Activated T-helper 17 cell treated with anti-CD3 and anti-CD28 coated beads, Interleukin-2, amount 50 U/mL, for 72 hours (primary cell): Measurements from ENCODE around the gene PMEL. TPM values are rescaled to one million over a fixed set of nuclear protein-coding genes. Genes with fewer than 3 reads are reported as not detected.
A peak's percentile ranks its signal among the peaks of the same experiment; 100 is the strongest.
"Not testable (repeated sequence)": the region's sequence is repeated elsewhere in the genome, so short reads cannot be mapped to it uniquely, and the experiment has no call there.

ENCODE experiments used
- ATAC-seq: fragments of 150-1000 bp; cut with Tn5 transposase; replicated peaks from 2 replicates; pipeline ENCODE4 v1.10.0; 2021; ENCODE audit warnings: mild to moderate bottlenecking, moderate library complexity
- H3K27ac Mint-ChIP-seq: one replicate; pipeline ENCODE4 v1.8.0; 2022; ENCODE audit warnings: mixed read lengths
- H3K27me3 Mint-ChIP-seq: one replicate; pipeline ENCODE4 v1.8.0; 2022; ENCODE audit warnings: mixed read lengths
- H3K36me3 Mint-ChIP-seq: one replicate; pipeline ENCODE4 v1.8.0; 2022; ENCODE audit warnings: low read depth, mild to moderate bottlenecking, mixed read lengths
- H3K4me1 Mint-ChIP-seq: one replicate; pipeline ENCODE4 v1.8.0; 2022; ENCODE audit warnings: mixed read lengths
- H3K4me3 Mint-ChIP-seq: one replicate; pipeline ENCODE4 v1.8.0; 2022; ENCODE audit warnings: mild to moderate bottlenecking, mixed read lengths
- H3K9me3 Mint-ChIP-seq: one replicate; pipeline ENCODE4 v1.8.0; 2022; ENCODE audit warnings: mixed read lengths
- total RNA-seq, 2 donors: library from RNA; stranded (reverse); gene quantifications; one replicate each; pipeline ENCODE4 v1.2.3, GENCODE V29; 2022

The PMEL gene
- total RNA-seq, 2 donors from 2014 or later: 0.30 to 2.5 TPM

DNA sequence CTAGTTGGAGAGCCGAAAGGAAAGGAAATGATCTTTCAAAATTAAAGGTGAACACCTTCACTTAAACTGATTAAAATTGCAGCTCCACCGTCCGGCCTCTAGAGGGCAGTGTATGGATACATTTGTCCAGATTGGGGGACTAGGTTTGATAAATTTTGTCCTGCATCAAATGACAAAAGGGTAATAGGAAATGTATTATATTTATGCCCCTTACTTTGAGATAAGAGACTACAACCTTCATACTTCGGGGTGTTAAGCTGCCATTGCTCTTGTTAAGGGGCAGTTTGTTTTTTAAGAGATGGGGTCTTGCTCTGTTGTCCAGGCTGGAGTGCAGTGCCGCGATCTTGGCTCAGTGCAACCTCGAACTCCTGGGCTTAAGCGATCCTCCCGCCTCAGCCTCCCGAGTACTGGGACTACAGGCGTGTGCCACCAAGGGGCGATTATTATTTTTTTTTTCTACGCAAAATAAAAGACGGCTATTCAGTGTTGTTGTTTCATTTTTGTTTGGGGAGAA, 30.4 kb upstream of the PMEL start:
- Mint-ChIP-seq H3K27me3 (no peaks in the 10 kb centered on the region), H3K4me3 (peak overlapping the region; percentile 62), H3K36me3 (peaks cover 45% of the 10 kb centered on the region), H3K27ac (no peak overlapping the region), H3K9me3 (no peaks in the 10 kb centered on the region), H3K4me1 (peaks cover 6% of the 10 kb centered on the region)
- ATAC-seq: peak; percentile 53

- peaks cover 6% of the 10 kb centered on the region for H3K4me1 Mint-ChIP-seq
- ATAC-seq: no peak
Measured at GRCh38 chr12:55995366-55995765, 29.5 kb upstream of the PMEL start.

DNA sequence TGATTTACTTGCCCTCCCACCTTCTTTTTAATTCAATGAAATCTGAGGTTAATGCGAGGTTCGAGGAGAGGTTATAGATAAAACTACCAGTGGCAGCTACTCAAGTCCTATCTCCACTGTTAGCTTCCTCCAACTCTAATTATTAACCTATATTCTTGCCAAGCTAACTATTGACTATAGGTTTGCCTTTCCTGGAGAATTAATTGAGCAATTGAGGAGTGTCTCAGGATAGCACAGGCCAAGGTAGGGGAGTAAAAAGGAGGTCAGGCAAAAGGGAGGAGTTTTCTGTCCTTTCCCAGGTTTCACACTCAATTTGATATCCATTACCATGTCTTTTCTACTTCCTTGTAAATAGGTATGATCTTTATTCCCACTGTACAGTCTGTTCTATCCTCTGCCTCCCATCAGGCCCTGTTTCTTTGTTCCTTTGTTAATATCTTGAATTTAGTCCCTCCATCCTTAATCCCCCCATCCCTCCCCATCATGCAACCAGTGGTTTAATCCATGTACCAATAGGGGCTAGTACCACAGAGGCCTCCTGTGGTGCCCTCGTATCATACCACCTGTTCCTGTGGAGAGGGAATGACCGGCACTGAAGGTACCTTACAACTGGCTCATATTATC, 27.5 kb upstream of the PMEL start:
- Mint-ChIP-seq H3K4me3 (no peak overlapping the region), H3K36me3 (peaks cover 74% of the 10 kb centered on the region), H3K27ac (no peak overlapping the region), H3K4me1 (peaks cover 6% of the 10 kb centered on the region), H3K9me3 (no peaks in the 10 kb centered on the region), H3K27me3 (no peaks in the 10 kb centered on the region)
- ATAC-seq: no peak

More at GRCh38 chr12:55995366-55995765, 29.5 kb upstream of the PMEL start:
- H3K4me3 Mint-ChIP-seq: no peak overlapping the region
- H3K36me3 Mint-ChIP-seq: peaks cover 54% of the 10 kb centered on the region
- H3K27me3 Mint-ChIP-seq: no peaks in the 10 kb centered on the region
- no peaks in the 10 kb centered on the region for H3K9me3 Mint-ChIP-seq
- no peak overlapping the region for H3K27ac Mint-ChIP-seq

- Mint-ChIP-seq H3K4me1 (peaks cover under 1% of the 10 kb centered on the region), H3K27ac (no peak overlapping the region), H3K4me3 (no peak overlapping the region), H3K36me3 (peaks cover 97% of the 10 kb centered on the region), H3K27me3 (no peaks in the 10 kb centered on the region), H3K9me3 (no peaks in the 10 kb centered on the region)
- no peak for ATAC-seq
Measured at GRCh38 chr12:55991110-55991509, 25.3 kb upstream of the PMEL start.

- H3K4me3 Mint-ChIP-seq, ATAC-seq, H3K9me3 Mint-ChIP-seq, H3K4me1 Mint-ChIP-seq, H3K27ac Mint-ChIP-seq, H3K27me3 Mint-ChIP-seq: not testable (repeated sequence)
- peaks cover 83% of the 10 kb centered on the region for H3K36me3 Mint-ChIP-seq
Measured at GRCh38 chr12:55985976-55986375, 20.1 kb upstream of the PMEL start.

GRCh38 chr12:55985341-55985740, 19.5 kb upstream of the PMEL start:
- Mint-ChIP-seq H3K4me1 (no peaks in the 10 kb centered on the region), H3K9me3 (no peaks in the 10 kb centered on the region), H3K27ac (no peak overlapping the region), H3K4me3 (no peak overlapping the region), H3K27me3 (no peaks in the 10 kb centered on the region), H3K36me3 (peaks cover 83% of the 10 kb centered on the region)
- no peak for ATAC-seq

- H3K9me3 Mint-ChIP-seq: no peaks in the 10 kb centered on the region
- no peaks in the 10 kb centered on the region for H3K27me3 Mint-ChIP-seq
- no peaks in the 10 kb centered on the region for H3K4me1 Mint-ChIP-seq
- H3K27ac Mint-ChIP-seq: no peak overlapping the region
- peaks cover 83% of the 10 kb centered on the region for H3K36me3 Mint-ChIP-seq
- ATAC-seq: no peak
- H3K4me3 Mint-ChIP-seq: no peak overlapping the region
Measured at GRCh38 chr12:55984861-55985260, 19.0 kb upstream of the PMEL start.

GRCh38 chr12:55983232-55983842, 17.5 kb upstream of the PMEL start:
- ATAC-seq: no peak
- no peaks in the 10 kb centered on the region for H3K4me1 Mint-ChIP-seq
- no peaks in the 10 kb centered on the region for H3K27me3 Mint-ChIP-seq
- no peak overlapping the region for H3K4me3 Mint-ChIP-seq
- no peak overlapping the region for H3K27ac Mint-ChIP-seq
- peaks cover 71% of the 10 kb centered on the region for H3K36me3 Mint-ChIP-seq
- no peaks in the 10 kb centered on the region for H3K9me3 Mint-ChIP-seq

DNA sequence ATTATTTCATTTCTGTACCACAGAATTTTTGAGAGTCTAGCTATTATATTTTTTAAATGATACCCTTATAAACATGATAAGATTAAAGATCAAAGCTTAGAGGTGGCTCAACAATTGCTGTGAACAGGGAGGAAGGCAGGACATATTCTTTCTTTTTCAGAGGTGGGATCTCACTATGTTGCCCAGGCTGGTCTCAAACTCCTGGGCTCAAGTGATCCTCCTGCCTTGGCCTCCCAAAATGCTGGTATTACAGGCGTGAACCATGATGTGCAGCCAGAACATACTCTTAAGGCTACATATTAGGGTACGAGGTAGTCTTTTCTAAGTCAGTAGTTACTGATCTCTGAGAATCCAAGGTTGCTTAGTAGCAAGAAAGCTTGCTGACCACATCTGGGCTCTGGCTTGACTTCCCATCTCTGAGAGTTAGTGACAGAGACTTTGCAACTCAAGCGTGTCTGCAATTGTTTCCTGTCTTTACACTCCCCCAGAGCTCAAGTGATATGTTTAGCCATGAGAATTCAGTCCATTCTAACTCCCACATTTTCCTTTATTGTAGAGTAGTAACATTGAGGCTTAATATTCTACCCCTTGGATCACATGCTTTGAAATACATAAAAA, 16.6 kb upstream of the PMEL start:
- no peak for ATAC-seq
- Mint-ChIP-seq H3K27ac (no peak overlapping the region), H3K27me3 (no peaks in the 10 kb centered on the region)

DNA sequence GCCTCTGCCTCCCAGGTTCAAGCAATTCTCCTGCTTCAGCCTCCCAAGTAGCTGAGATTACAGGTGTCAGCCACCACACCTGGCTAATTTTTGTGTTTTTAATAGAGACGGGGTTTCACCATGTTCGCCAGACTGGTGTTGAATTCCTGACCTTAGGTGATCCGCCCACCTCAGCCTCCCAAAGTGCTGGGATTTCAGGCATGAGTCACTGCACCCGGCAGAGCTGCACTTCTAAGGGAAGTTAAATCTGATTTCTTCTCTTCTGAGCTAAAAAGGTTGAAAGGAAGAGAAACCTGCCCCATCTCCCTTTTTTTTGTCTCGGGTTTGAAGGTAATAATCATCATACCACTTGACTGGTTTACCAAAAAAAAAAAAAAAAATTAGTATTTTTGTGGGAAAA, 16.0 kb upstream of the PMEL start:
- not testable (repeated sequence) for ATAC-seq, H3K4me1 Mint-ChIP-seq, H3K27me3 Mint-ChIP-seq, H3K9me3 Mint-ChIP-seq, H3K4me3 Mint-ChIP-seq, H3K27ac Mint-ChIP-seq
- H3K36me3 Mint-ChIP-seq: peaks cover 68% of the 10 kb centered on the region

More for the DNA sequence above, 16.6 kb upstream of the PMEL start:
- H3K9me3 Mint-ChIP-seq: no peaks in the 10 kb centered on the region
- no peaks in the 10 kb centered on the region for H3K4me1 Mint-ChIP-seq
- H3K36me3 Mint-ChIP-seq: peaks cover 71% of the 10 kb centered on the region
- H3K4me3 Mint-ChIP-seq: no peak overlapping the region

- Mint-ChIP-seq H3K4me1 (peaks cover 7% of the 10 kb centered on the region), H3K27me3 (no peaks in the 10 kb centered on the region), H3K27ac (peak overlapping the region; percentile 5), H3K9me3 (no peaks in the 10 kb centered on the region), H3K36me3 (peaks cover 48% of the 10 kb centered on the region), H3K4me3 (no peak overlapping the region)
- ATAC-seq: no peak
Measured at GRCh38 chr12:55979069-55979468, 13.2 kb upstream of the PMEL start.

- Mint-ChIP-seq H3K27me3 (no peaks in the 10 kb centered on the region), H3K4me3 (no peak overlapping the region), H3K4me1 (peaks cover 7% of the 10 kb centered on the region), H3K27ac (no peak overlapping the region), H3K9me3 (no peaks in the 10 kb centered on the region), H3K36me3 (peaks cover 41% of the 10 kb centered on the region)
- ATAC-seq: no peak
Measured at GRCh38 chr12:55978393-55978792, 12.6 kb upstream of the PMEL start.

DNA sequence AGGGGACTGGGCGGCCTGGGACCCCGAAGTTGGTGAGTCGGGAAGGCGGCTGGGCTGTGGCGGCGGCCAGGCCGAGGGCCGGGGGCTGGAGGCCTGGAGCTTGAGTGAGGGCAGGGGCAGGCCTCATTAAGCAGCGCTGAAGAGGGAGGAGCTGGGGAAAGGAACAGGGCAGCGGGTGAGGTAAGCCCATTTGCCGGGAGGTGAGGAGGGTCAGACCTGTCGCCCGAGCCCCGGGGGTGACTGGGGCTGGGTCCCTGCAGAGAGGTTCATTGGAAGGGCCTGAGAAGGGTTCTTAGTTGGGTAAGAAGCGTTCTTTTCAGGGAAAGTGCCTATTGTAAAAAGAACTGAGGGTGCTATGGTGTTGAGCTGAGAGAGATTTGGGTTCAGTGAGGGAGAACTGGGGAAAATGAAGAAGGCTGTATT, 8.5 kb upstream of the PMEL start:
- no peaks in the 10 kb centered on the region for H3K9me3 Mint-ChIP-seq
- ATAC-seq: peak; percentile 31

DNA sequence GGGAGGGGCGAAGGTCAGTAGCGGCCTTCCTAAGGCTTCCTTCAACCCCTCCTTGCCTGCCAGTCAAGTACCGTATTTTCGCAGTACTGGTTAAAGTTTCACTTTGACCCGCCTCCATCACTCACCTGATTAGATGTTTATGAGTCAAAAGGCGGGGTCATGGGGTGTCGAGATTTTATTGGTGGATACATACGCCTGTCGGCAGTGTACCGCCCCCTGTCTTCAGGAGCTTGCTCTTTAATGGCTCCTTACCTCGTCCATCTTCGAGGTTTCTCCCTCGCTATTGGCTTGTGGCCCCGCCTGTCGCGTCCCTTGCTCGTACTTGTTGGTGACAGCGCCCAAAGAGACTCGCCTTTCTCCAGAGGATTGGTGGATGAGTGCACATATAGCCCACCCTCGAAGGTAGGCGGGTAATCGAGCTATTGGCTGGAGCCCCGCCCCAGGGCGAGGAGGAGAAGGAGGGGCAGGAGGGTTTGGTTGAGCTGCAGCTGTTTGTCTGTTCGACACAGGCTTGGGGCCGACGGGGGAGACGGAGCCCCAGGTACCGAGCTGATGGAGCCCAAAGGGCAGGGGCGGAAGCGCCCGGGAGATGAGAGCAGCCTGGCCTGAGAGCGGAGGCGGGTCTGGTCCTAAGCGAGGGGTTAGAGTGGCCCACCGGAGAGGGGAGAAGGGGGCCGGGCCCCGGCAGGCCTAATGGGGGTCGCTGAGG, 7.9 kb upstream of the PMEL start, which contains the start of gene RAB5B:
Gene RAB5B (plus strand): TSS at position 480 of the 709 bp plus-strand sequence. CDS start 12,883 bp downstream, outside the sequence.
- H3K4me1 Mint-ChIP-seq: peaks cover 7% of the 10 kb centered on the region
- H3K27ac Mint-ChIP-seq: no peak within 1 kb of the TSS
- peak; percentile 91 for ATAC-seq
- H3K36me3 Mint-ChIP-seq: peaks cover 22% of the 10 kb centered on the region
- no peak within 1 kb of the TSS for H3K4me3 Mint-ChIP-seq
- no peaks in the 10 kb centered on the region for H3K9me3 Mint-ChIP-seq
- no peaks in the 10 kb centered on the region for H3K27me3 Mint-ChIP-seq

More for the DNA sequence above, 8.5 kb upstream of the PMEL start:
- Mint-ChIP-seq H3K4me3 (no peak overlapping the region), H3K27ac (no peak overlapping the region), H3K27me3 (no peaks in the 10 kb centered on the region), H3K4me1 (peaks cover 7% of the 10 kb centered on the region), H3K36me3 (peaks cover 22% of the 10 kb centered on the region)
